ENCODE data around the gene LRRC10B.

LRRC10B gene

GRCh38 chr11:61510166-61510919, 1.8 kb downstream of the LRRC10B start:
- peak; percentile 53 for DNase-seq

DNA sequence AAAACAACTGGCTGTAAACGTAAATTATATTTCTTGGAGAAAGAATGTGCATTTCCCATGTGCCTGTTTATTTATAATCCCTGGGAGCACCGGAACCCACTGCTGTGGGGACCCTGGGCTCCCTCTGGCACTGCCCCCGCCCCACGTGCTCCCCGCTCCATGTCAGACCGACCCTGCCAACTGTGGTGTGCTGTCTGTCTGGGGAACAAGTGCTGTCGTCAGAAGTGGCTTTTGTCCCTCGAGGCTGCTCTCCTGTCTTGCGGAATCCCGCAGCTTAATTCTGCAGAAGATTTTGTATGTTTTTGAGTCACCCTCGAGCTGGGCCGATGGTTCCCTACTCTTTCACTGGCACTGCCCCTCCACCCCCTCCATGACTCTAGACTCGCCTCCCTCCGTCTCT, 2.4 kb downstream of the LRRC10B start:
- no peak for DNase-seq

DNA sequence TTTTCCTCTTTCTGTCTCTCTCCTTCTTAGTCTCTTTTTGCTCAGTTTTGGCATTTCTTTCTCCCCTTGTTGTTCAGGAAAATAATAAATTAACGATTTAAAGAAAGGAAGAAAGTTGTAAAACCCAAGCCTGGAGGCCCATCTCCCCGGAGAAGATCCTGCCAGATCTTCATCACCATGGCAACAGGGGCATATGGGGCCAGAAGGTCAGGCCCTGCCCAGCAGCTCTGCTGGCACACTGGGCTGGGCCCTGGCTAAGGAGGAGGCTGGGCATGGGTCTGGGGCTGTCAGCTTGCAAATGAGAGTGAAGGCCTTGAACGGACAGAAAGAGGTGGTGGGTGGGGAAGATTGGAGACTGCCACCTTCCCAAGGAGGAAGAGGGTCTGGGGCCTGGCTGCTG, 2.8 kb downstream of the LRRC10B start:
- no peak for DNase-seq

- DNase-seq, result peak; percentile 97
Measured at GRCh38 chr11:61512435-61512834, 3.9 kb downstream of the LRRC10B start.

DNA sequence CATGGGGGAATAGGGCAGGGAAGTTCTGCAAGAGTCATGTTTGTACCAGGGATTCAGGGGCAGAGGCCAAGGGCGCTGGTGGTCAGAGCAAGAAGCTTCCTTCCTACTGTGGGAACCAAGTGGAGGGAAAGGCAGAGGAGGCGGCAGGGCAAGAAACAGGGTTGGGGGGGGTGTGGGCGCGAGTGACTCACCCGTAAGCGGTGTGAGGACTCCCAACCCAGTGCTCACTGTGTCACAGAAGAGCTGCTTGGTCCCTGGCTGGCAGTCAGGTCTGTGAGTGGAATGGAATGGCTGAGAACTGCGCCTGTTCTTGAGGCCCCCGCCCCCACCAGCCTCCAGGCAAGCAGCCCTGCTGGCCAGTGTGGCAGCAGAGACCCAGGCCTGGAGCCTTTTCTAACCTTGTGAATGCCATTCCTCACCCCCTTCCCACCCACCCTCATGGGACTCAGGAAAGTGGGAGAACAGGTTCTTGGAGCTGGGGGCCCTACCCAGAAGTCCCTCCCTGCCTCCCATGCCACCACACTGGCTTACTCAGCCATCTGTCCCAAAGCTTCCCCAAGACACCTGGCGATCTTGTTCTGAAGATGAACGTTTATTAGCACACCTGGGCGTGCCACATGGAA, 4.7 kb downstream of the LRRC10B start:
- peak; percentile 41 for DNase-seq

DNA sequence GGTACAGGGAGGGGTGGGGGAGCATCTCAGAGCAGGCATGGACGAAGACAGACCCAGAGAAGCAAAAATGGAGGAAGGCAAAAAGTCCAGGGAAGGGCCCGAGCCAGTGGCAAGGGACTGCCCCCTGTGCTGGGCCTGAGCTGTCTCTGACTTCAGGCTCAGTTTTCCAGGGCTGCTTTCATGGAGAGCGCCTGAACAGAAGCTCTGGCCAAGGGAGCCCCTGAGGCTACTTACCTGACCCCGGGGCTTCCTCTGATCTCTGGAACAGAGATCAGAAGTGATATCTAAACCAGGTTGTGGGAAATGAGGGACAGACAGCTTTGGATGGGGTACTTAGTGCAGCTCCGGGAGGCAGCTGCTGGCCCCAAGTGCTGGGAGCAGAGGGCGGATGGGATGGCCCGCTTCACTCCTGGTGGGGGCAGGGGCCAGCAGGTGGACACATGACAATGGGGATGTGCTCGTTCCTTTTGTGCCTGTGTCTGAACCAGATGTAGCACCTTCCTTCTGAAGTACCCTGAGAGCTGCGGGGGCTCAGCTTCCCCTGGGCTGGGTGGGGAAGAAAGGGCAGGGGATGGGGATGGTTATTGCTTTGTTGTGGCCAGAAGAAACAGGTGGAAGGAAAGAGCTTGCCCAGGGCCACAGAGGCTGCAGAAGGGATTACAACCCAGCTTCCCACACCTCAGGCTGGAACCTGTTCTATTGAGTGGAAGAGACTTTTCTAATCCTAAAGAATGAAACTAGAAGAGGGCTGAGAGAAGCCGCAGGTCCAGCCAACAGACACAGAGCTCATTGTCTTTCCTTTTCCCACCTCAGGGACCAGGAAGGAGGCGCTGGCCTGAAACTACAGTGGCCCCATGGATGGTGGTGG, 5.7 kb downstream of the LRRC10B start:
- no peak for DNase-seq

GRCh38 chr11:61515686-61516085, 7.1 kb downstream of the LRRC10B start:
- no peak for DNase-seq

DNA sequence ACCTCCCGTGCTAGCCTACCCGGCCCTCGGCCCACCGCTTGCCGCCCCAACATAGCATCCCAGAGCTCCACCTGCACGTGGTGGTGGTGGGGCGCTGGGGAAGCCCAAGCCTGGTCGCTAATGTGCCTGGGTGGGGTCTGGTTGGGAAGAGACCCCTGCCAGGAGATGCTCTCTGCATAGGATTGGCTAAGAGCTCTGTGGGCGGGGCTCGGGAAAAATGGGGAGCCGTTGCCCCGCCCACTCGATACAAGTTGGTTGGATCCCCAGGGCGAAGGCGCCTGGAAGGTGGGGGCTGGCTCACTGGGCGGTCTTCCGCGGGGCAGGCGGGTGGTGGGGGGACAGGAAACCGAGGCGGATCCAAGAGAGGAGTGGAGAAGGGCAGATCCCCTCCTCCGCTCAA, 7.6 kb downstream of the LRRC10B start:
- DNase-seq, result no peak

DNA sequence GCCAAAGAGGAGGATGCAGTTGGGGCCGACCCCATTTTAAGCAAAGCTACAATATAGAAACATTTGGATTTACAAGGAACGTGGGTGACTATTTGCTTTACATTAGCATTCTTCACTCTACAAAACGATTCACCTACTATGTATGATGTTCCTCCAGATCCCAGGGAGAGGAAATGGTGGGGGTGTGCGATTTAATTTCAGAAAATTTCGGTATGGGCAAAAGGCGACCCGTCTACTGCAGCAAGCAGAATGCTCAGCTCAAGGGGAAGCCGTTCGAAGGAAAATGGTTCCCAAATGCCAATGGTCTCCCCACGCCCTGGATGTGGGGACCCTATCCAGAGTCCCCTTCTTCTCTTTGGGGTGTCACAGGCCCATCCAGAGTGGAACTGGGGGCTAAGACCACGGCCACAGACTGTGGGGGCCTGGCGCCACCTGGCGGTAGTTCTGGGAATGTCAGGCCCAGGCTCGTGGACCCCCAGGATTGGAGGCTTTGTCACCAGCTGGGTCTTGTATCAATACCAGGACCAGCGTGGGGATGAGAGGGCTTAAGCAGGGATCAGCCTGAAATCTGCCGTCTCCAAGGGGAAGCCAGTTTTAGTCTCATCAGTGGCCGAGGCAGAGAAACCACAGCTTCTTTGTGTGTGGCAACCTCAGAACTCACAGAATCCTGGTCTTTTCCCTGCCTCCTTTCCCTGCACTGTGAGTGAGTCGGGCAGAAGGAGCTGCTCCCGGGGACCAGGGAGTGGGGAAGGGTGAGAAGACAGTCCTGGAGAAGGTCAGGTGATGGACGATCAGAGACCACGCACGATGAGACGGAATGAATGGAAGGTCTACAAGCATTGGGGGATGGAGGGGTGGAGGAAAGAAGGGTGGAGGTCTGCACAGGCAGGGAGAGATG, 8.4 kb downstream of the LRRC10B start:
- DNase-seq, result peak; percentile 47

DNA sequence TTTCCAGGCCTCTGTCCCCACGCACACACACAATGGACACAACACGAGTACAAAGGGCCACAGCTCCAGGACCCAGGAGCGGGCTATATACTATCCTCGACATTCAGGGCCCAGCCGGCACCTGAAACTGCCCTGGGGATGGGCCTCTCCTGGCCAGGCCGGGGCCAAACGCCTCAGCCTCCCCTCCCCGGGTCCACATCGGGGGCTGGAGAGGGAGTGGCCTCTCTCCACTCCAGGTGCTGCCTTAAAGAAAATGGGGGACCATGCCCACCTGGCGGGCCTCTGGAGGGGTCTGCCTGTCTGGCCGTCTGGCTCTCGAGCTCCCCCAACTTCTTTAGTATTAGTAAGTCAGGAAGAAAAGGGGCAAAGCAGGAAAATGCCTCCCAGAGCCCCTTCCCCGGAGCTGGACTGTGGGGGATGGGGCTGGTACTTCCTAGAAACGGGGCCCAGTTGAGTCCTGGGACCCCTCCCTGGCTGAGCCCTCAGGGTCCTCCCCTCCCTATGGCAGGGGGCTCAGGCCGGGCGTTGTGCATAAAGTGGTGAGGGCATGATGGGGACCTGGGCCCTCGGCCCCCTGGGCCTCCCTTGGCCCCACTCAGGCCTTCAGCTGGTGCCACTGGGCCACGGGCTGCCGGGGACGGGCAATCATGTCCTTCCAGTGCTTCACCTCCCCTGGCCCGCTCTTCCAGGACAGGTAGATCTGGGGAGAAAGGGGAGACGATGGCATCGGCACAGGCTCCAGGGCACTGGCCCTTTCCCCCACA, 9.7 kb downstream of the LRRC10B start:
- no peak for DNase-seq

DNA sequence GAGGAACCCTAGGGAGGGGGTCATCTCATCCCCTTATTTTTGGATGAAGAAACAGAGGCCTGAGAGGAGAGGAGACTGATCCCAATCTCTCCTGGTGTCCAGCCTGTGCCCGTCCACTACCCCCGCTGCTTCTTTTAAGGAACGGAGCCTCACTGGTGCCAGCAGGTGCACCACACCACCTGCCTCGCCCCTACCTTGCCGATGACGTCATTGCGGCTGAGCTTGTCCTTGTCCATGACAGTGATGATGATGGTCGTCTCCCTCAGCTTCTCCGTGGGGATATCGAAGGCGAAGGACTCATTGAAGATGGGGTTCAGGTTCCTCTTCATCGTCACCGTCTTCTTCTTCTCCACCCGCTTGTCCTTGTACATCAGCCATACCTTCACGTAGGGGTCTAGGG, 14.3 kb downstream of the LRRC10B start:
- no peak for DNase-seq

GRCh38 chr11:61524446-61524845, 15.9 kb downstream of the LRRC10B start:
- no peak for DNase-seq

GRCh38 chr11:61524963-61525587, 16.5 kb downstream of the LRRC10B start:
- DNase-seq, result no peak

DNA sequence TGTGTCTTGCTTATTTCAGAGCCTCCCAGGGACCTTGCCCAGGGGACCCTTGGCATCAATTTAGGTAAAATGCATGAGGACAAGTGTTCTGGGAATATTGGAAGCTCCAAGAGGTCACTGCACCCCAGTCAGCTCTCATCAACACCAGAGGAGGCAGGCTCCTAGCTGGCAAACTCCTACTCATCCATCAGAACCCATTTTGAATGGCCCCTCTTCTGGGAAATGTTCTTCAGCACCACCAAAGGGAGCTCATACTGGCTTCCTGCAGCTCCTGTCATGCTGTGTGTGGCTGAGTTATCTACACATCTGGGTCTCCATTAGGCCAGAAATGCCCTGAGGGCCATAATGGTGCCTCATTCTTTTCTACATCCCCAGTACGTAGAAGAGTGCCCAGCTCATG, 17.7 kb downstream of the LRRC10B start:
- DNase-seq, result no peak

DNA sequence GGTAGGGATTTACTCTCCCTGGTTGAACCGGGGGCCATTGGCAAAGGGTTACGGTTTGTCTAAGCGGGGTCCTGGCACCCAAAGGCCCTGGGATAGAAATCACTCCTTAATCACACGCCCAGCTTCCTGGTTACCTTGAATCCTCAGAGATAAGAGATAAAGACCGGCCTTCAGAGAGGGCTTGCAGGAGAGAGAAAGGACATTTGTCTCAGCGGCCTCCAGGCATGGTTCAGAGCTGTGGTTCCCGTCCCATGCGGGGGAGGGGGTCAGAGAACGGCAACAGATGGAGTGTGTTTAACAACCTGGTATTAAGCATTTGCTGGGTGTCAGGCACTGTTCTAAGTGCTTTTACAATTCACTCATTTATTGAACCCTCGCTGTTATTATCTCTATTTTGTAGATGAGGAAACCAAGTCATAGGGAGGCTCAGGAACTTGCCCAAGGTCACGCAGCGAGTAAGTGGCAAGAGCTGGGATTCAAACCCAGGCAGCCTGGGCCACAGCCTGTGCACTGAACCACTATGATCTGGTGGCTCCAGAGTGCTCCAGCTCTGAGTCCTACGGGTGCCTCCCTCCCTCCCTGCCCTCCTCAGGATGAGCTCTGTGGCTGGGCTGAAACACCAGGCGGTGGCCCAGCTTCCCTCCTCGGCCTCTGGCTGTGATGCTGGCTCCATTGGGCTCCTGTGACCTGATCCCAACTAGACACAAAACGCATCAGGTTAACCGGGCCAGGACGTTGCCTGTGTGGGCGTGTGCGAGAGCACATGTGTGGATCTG, 18.6 kb downstream of the LRRC10B start:
- peak; percentile 75 for DNase-seq

- DNase-seq, result no peak
Measured at GRCh38 chr11:61528114-61528513, 19.6 kb downstream of the LRRC10B start.

- no peak for DNase-seq
Measured at GRCh38 chr11:61529537-61530225, 21.1 kb downstream of the LRRC10B start.

DNA sequence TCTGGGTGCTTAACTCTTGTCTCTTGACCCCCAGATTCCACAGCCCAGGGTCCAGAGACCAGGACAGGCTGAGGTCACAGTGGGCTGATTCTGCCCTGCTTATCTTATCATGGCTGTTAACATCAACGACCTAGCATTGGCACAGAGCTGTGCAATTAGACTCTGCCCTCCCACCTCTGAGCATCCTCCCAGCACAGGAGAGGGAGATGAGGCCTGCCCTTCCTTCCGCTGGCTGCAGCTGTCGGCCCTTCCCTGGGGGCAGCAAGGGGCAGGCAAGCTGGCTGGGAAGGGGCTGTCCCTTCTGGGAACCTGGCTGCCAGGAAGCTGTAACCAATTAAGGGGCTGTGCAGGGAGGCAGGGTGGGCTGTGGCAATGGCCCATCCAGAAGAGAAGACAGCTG, 22.5 kb downstream of the LRRC10B start:
- DNase-seq, result peak; percentile 69

DNA sequence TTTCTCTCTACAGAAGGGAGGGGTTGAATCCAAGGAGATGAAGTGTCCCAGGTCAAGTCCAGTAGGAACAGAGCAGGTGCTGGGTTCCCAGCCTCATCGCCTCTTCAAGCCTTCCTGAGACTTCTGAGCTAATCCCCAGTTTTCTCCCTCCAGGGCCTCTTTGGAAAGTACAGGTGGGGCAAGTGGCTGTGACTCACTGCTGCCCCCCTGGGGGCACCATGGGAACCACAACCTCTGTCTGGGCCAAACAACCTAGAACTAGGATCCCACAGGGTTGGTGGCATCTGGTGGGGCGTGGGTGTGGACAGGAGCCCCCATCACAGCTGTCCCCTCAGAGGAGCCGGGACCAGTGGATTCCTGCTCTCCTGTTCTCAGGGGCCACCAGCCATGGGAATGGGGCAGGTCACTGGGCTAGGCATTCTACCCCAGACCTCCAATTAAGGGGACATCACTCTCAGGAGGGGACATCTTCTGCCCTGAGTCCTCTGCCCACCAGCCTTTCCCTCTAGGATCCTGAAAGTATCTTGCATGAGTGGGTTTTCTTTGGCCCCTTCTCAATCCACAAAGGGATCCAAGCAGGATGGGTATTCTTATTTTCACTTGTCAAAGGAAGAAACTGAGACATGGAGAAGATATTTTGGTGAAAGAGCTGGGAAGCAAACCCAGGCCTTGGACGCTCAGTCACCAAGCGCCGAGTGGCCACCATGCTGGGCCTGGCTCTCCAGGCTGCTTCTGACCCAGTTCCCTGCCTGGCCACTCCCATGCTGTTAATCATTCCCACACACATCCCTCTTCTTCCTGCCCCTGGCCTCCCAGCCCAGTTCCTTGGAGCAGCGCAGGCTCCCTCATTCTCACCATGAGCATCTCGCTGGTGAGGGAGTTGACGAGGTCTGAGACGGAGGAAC, 23.8 kb downstream of the LRRC10B start:
- DNase-seq, result peak; percentile 82

Data from NCI-H69 (cell line).